GM19452 (cell line): ENCODE results near the gene CCND3.
A peak's percentile ranks its signal among the peaks of the same experiment; 100 is the strongest.

Experiments used
- ATAC-seq: cut with Tn5 transposase; IDR thresholded peaks from one replicate; pipeline ENCODE4 v1.9.1; 2021; ENCODE audit not compliant: unreplicated experiment

Gene CCND3

GRCh38 chr6:41941280-41942066 is at the start of gene CCND3:
TSS of gene CCND3 (minus strand) at chr6:41941808. CDS start at chr6:41941649, 159 bp downstream.
- ATAC-seq = peak; percentile 86

DNA sequence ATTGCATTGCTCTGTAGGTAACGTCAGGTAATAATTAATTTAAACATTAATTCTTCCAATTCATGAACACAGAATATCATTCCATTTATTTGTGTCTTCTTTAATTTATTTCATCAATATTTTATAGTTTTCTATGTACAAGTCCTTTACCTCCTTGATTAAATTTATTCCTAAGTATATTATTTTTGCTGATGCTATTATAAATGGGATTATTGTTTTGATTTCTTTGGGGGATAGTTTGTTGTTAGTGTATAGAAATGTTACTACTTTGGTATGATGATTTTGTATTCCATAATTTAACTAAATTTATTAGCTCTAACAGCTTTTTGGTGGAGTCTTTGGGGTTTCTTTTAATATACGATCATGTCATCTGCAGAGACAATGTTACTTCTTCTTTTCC is 44.7 kb upstream of the CCND3 start:
- no peak for ATAC-seq

DNA sequence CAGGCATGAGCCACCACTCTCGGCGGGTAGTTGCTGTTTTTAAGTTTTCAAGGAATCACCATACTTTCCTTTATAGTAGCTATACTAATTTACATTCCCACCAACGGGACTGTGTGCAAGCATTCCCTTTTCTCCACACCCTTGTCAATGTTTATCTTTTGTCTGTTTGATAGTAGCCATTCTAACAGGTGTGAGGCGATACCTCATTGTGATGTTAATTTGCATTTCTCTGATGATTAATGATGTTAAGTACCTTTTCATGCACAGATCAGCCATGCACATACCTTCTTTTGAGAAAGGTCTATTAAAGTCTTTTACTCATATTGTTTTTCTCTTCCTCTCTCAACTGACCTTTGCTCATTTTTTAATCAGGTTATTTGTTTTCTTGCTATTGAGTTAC is 43.0 kb upstream of the CCND3 start:
- ATAC-seq = no peak

GRCh38 chr6:41976794-41977484 is 35.3 kb upstream of the CCND3 start:
- ATAC-seq = no peak

DNA sequence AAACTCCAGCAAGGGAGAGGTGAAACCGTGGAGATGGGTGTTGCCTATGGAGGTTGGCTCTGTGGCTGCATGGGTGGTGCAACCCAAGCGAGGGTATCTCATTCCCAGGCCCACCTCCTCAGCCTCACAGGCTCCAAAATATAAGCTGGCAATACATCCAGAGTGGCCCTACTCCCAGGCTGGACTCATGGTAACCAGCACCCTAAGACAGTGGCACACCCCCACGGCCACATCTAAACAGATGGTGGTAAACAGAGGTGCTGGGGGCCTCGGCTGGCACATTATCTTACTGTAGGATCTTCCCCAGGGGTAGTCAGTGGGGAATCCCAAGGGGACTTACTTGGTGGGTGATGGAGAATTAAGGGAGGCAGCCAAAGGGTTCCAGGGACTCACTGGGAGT is 33.7 kb upstream of the CCND3 start:
- no peak for ATAC-seq

- ATAC-seq = no peak
These were observed 32.7 kb upstream of the CCND3 start for GRCh38 chr6:41974281-41974825.

DNA sequence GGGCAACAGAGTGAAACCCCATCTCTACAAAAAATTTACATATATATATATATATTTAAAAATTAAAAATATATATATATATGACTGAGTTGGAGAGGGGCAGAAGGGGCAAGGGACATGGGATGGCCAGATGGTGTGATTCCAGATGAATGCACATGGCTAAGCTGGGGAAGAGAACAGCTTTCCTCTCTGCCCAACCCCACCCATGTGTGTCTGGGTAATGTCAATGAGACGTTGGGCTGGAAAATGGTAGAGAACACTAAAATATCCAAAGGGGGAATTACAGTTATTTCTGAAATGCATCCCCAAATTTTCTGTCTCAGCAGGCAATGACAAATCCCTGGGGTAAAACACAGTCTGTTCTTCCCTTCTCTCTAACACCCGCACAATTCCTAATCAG is 31.2 kb upstream of the CCND3 start:
- no peak for ATAC-seq

DNA sequence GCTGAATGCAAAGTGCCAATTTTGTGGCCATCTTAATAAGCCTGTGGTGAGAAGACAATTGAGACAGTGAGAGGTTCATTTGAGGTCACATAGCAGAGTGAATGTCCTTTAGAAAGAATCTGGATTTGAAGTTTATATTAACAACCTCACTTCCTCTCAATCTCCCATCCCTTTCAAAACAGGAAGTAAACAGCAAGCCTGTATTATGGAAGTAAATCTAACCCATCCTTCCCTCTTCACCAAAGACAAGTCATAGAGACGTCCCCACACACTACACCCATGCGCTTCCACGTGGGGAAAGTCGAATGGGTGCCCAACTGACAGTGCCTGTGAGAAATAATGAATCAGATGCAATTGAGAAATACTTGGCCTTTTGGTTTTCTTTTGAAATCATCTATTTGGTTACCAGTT is 28.8 kb upstream of the CCND3 start:
- ATAC-seq = no peak

GRCh38 chr6:41967312-41968287 is 26.0 kb upstream of the CCND3 start:
- no peak for ATAC-seq

DNA sequence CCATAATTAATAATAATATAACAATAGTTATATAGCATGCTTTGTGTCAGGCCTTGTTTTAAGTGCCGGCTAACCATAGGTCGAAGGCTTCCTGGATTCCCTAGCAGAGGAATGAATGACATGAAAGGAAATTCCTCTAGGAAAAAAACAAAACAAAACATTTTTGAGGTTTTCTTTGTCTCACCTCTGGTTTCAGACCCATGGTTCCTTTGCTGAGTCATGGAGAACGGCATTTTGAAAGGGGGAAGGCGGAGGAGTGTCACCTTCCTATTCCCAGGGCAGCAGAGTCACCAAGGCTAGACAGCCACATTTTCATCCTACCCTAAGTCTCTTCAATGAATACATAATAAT is 25.3 kb upstream of the CCND3 start:
- ATAC-seq = no peak

- no peak for ATAC-seq
These were observed 24.8 kb upstream of the CCND3 start for GRCh38 chr6:41966214-41966920.

DNA sequence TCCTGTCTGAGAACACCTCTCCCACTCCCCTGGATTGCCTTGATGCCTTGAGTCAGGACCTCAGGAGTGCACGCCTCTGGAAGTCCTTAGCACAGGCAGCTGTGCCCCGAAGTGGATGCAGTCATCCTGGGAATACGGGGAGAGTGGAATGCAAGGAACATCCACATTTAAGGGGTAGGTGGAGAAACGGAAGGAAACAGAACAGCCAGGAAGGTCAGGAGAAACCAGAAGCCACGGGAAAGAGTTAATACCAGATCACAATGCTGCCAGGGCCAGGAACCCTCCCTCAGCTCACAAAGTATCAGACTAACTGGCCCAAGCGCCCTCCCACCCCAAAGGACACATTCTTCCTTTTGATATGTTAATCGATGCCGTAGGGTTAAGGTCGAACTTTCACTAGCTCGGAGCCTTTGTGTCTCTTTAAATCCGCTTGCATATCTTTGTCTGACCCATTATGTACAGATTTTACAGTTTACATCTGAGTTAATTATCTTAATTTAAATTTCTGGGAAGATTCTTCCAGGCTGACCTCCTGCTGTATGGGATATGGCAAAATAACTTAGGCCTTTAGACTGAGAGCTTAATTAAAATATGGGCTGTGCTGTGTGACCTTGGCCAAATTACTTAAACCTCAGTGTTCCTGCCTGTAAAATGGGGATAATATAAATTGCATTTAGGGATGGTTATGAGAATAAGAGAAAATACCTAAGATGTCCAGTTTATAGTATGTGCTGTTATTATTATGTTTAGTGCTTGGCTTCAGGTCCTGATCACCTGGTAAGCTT is 24.0 kb upstream of the CCND3 start:
- no peak for ATAC-seq

- no peak for ATAC-seq
These were observed 22.7 kb upstream of the CCND3 start for GRCh38 chr6:41964201-41964887.

DNA sequence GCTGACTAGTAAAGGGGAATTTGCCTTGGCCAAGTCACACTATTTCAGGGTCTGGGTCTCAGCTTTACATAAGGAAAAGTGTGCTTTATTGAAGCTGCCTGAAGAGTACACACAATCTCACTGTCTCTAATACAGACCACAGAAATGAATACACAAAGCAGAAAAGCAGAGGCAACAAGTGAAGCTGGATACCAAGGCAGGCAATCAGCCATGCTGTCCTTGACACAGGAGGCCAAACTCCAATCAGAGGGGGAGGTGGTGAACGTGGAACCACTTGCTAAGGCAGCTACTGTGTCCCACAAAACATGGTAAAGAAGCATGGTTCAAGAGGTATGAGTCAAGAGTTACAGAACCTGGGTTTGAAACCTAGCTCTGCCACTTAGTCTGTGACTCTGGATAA is 21.8 kb upstream of the CCND3 start:
- ATAC-seq = no peak

- no peak for ATAC-seq
These were observed 18.4 kb upstream of the CCND3 start for GRCh38 chr6:41960028-41960427.

DNA sequence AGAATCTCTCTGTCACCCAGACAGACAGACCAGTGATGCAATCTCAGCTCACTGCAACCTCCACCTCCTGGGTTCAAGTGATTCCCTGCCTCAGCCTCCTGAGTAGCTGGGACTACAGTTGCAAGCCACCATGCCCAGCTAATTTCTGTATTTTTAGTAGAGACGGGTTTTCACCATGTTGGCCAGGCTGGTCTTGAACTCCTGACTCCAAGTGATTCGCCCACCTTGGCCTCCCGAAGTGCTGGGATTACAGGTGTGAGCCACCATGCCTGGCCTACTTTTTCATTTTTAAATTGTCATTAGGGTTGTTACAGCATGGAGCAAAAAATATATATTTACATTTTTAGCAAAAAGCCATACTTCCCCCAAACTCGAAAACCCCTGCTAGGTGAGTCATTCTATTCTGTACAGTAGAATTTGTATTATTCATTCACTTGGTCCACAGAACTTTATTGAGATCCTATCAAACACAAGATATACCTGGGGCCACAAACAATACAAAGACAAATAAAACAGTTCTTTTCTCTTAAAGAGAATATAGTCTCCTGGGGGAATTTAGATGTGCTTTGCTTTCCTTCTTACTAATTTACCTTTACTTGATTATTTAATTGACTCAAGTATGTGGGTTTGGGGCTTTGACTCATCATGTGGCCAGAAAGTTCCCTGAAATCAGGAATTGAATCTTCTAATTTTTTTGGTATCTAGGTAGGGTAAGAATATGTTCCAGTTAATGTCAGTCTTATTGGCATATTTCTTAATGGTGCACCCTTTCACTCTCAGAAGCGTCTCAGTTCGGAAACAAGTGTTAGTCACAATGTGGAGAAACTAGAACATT is 16.6 kb upstream of the CCND3 start:
- no peak for ATAC-seq

DNA sequence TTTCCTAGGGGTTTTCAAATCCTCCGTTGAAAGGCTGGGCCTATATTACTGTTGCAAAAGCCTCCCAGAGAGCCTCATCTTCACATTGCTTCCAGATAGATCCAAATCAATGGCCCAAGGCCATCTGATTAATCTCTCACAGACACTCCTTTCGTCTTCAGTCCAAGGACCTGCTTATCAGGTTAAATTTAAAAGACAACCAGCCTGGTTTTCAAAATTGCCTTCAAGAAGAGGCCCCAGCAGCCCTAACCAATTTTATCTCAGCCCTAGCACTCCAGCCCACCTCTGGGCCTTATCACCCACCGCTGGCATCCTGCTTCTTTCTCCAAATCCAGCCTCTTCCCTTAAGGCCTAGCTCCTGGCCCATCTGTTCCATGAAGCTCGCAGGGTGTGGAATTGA is 15.5 kb upstream of the CCND3 start:
- no peak for ATAC-seq

DNA sequence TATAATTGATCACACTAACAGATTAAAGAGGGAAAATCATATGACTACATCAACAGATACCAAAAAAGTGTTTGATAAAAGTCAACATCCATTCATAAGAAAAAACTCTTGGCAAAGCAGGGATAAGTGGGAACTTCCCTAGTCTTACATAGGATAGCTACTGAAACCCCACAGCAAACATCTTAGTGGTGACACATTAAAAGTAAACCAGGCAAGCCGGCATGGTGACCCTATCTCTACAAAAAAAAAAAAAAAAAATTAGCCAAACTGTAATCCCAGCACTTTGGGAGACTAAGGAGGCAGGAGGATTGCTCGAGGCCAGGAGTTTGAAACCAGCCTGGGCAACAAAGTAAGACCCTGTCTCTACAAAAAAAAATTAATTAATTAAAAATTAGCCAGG is 13.8 kb upstream of the CCND3 start:
- ATAC-seq = no peak
